Endothelial cell of umbilical vein (primary cell): ENCODE measurements around the gene LCN9. TPM values are rescaled to one million over a fixed set of nuclear protein-coding genes. Genes with fewer than 3 reads are reported as not detected.
A peak's percentile ranks its signal among the peaks of the same experiment; 100 is the strongest.

Experiments used
- BruUV-seq: library from RNA; stranded (reverse); fragments of 400-500 nt; replicated peaks from 2 replicates; lab custom pipeline; 2021; lab: Mats Ljungman, UMichigan
- CTCF ChIA-PET: fragments of 300-600, 350-600 bp; sonication (Branson Sonifier 250); formaldehyde crosslinking; loops from one replicate; lab custom pipeline; 2021; ENCODE audit warnings: antibody characterized with exemption, inconsistent platforms; lab: Charles Lee
- POLR2A ChIA-PET: fragments of 300-600, 350-600 bp; sonication (Branson Sonifier 250); formaldehyde crosslinking; loops from one replicate; lab custom pipeline; 2021; ENCODE audit warnings: antibody characterized with exemption, inconsistent platforms; lab: Charles Lee
- DNase-seq: peaks from one replicate; pipeline ENCODE4 v3.0.0-alpha.2; 2011; ENCODE audit warnings: low read depth, low spot score
- FAIRE-seq: peaks from 2 replicates; lab custom pipeline; 2011; peaks lifted over from hg19 to GRCh38; lab: Jason Lieb, UNC
- H2AFZ ChIP-seq: 2 replicates; pipeline ENCODE4 v1.6.0; 2012; ENCODE audit warnings: low read depth, low read length, control low read depth, inconsistent platforms
- H3K27ac ChIP-seq: 2 replicates; pipeline ENCODE4 v1.5.1; 2011; ENCODE audit warnings: low read depth, mild to moderate bottlenecking, control low read depth, low read length, moderate library complexity; ENCODE audit not compliant: insufficient read depth
- H3K27me3 ChIP-seq, 2 experiments: 2 replicates each; pipeline versions ENCODE4 v1.6.0 to v1.6.1; 2011; ENCODE audit warnings: low read length in 2 of 2, mixed read lengths in 1 of 2; ENCODE audit not compliant: control insufficient read depth in 2 of 2, insufficient read depth in 2 of 2
- H3K36me3 ChIP-seq, 2 experiments: 2 replicates in 1 of 2; 3 replicates in 1 of 2; pipeline ENCODE4 v1.5.1; 2011; ENCODE audit warnings: low read length in 2 of 2, mild to moderate bottlenecking in 1 of 2, moderate library complexity in 1 of 2; ENCODE audit not compliant: control insufficient read depth in 2 of 2, insufficient read depth in 2 of 2; ENCODE audit errors: extremely low read depth in 1 of 2
- H3K4me1 ChIP-seq: 3 replicates; pipeline ENCODE4 v1.5.1; 2011; ENCODE audit warnings: mild to moderate bottlenecking, low read length; ENCODE audit not compliant: control insufficient read depth, insufficient read depth; ENCODE audit errors: extremely low read depth
- H3K4me2 ChIP-seq: 2 replicates; pipeline ENCODE4 v1.6.1; 2011; ENCODE audit warnings: low read length, control low read depth, mixed read lengths; ENCODE audit not compliant: insufficient read depth
- H3K4me3 ChIP-seq, 3 experiments: fragments of 200-600 bp in 1 of 3; sonication (generic), shearing (Covaris generic) in 1 of 3; replicated peaks in 1 of 3; 2 replicates each; pipeline ENCODE4 v1.5.1; 2011 to 2016; ENCODE audit warnings: control low read depth in 3 of 3, low read length in 3 of 3, mild to moderate bottlenecking in 2 of 3, inconsistent platforms in 1 of 3, low read depth in 1 of 3, moderate library complexity in 1 of 3; ENCODE audit not compliant: insufficient read depth in 1 of 3
- H3K79me2 ChIP-seq: 2 replicates; pipeline ENCODE4 v1.6.0; 2012; ENCODE audit warnings: low read length, inconsistent platforms; ENCODE audit not compliant: control insufficient read depth, insufficient read depth
- H3K9ac ChIP-seq: replicated peaks from 2 replicates; pipeline ENCODE3; 2011; ENCODE audit warnings: low read length, control low read depth; ENCODE audit not compliant: insufficient read depth; ENCODE audit errors: extremely low read depth
- H3K9me1 ChIP-seq: replicated peaks from 3 replicates; pipeline ENCODE4 v1.6.0; 2011; ENCODE audit warnings: mild to moderate bottlenecking, low read length; ENCODE audit not compliant: control insufficient read depth, insufficient read depth; ENCODE audit errors: extremely low read depth
- H3K9me3 ChIP-seq: replicated peaks from 2 replicates; pipeline ENCODE4 v1.5.1; 2012; ENCODE audit warnings: low read length, inconsistent platforms; ENCODE audit not compliant: control insufficient read depth, insufficient read depth
- H4K20me1 ChIP-seq: replicated peaks from 2 replicates; pipeline ENCODE3; 2011; ENCODE audit warnings: mild to moderate bottlenecking, low read length; ENCODE audit not compliant: control insufficient read depth, insufficient read depth; ENCODE audit errors: extremely low read depth
- CTCF ChIP-seq, 2 donors: IDR thresholded peaks; 1 replicate in 1 of 2; 2 replicates in 1 of 2; pipeline ENCODE4 v1.5.1; 2011; ENCODE audit warnings: low read length in 2 of 2, mild to moderate bottlenecking in 2 of 2, moderate library complexity in 2 of 2, control low read depth in 1 of 2, inconsistent platforms in 1 of 2, low read depth in 1 of 2; ENCODE audit not compliant: insufficient read depth in 1 of 2; ENCODE audit errors: extremely low read depth in 1 of 2
- EZH2 ChIP-seq: IDR thresholded peaks from 2 replicates; pipeline ENCODE4 v1.6.1; 2012; ENCODE audit warnings: borderline replicate concordance, low read depth, mild to moderate bottlenecking, moderate library complexity, low read length, inconsistent platforms; ENCODE audit not compliant: severe bottlenecking
- JUN ChIP-seq: IDR thresholded peaks from 2 replicates; pipeline ENCODE4 v1.6.1; 2011; ENCODE audit warnings: borderline replicate concordance, low read depth; ENCODE audit not compliant: insufficient read length, insufficient read depth
- MYC ChIP-seq: IDR thresholded peaks from one replicate; pipeline ENCODE4 v1.6.1; 2011; ENCODE audit warnings: mild to moderate bottlenecking, low read depth, low read length
- POLR2A ChIP-seq: IDR thresholded peaks from 2 replicates; pipeline ENCODE4 v1.6.1; 2012; ENCODE audit warnings: low read depth, mild to moderate bottlenecking, control low read depth, low read length
- dilution Hi-C: fragments of 300-500 bp; cut with MboI; formaldehyde crosslinking; loops from one replicate; pipeline ENCODE4 v1.15.0; 2019; ENCODE audit warnings: low sequenced_read_pairs; ENCODE audit not compliant: extremely low pct_ligation_motif_present
- intact Hi-C: fragments of 100-400 bp; cut with micrococcal nuclease; formaldehyde crosslinking; loops from one replicate; pipeline ENCODE4 v1.10.0; 2022
- polyA plus RNA-seq, 4 experiments: library from polyadenylated mRNA; depleted of rRNA in 3 of 4; stranded (reverse) in 3 of 4; unstranded in 1 of 4; fragments of >200 nt; gene quantifications; 2 replicates each; pipeline versions ENCODE4 v1.2.1 to v1.2.3, GENCODE V29; 2011 to 2012; ENCODE audit warnings: missing spikeins in 1 of 4
- total RNA-seq: library from RNA; stranded (reverse); gene quantifications from 2 replicates; pipeline ENCODE4 v1.2.3, GENCODE V29; 2021

The LCN9 gene
- total and polyA plus RNA-seq, 2 donors (not counting 3 experiments of a cell fraction or from before 2014, with no cell fraction given), result not detected

GRCh38 chr9:135714242-135715055 lies 51.3 kb downstream of the LCN9 start:
- H4K20me1 ChIP-seq, result no peaks in the 10 kb centered on the region
- H3K9me3 ChIP-seq, result no peaks in the 10 kb centered on the region
- dilution Hi-C loops, result no loop called here

More at GRCh38 chr9:135714242-135715055, 51.3 kb downstream of the LCN9 start:
- ChIA-PET CTCF (interaction anchor here (1.2 to 1.4 kb wide), 2 partner anchors 12 to 18 kb away, joined by 3 to 4 read pairs; no protein-coding TSS in a partner anchor), POLR2A (interaction anchor here (0.6 kb wide), 1 partner anchor 1258 kb away, joined by 3 read pairs; no protein-coding TSS in a partner anchor)
- H3K4me1 ChIP-seq, result peaks cover 6% of the 10 kb centered on the region
- H3K36me3 ChIP-seq, result no peaks in the 10 kb centered on the region
- H3K79me2 ChIP-seq, result no peaks in the 10 kb centered on the region
- H3K27me3 ChIP-seq, result peaks cover 13 to 28% of the 10 kb centered on the region in 2 experiments
- DNase-seq, result no peak
- TF ChIP-seq POLR2A, result no peak
- TF ChIP-seq EZH2, result peak; percentile 42
- TF ChIP-seq MYC, result no peak
- TF ChIP-seq JUN, result no peak
- TF ChIP-seq CTCF (IDR thresholded peaks at IDR 0.05; ENCODE audit: extremely low read depth in 1 of 2, insufficient read depth in 1 of 2, low read depth in 1 of 2, low read length in 2 of 2), result no peak
- no peak for FAIRE-seq
- H3K4me3 ChIP-seq, result no peak overlapping the region
- H3K9me1 ChIP-seq, result no peaks in the 10 kb centered on the region
- H2AFZ ChIP-seq, result no peak overlapping the region
- H3K27ac ChIP-seq, result no peak overlapping the region
- no peak overlapping the region for H3K9ac ChIP-seq
- no TSS peak for BruUV-seq
- H3K4me2 ChIP-seq, result no peak overlapping the region
- intact Hi-C loops, result no loop called here
